Sigmoid colon (tissue), 4 donors: ENCODE measurements around the gene IQGAP2.

ENCODE experiments used
- CTCF ChIP-seq, 4 experiments: fragments of 450-650 bp in 3 of 4; fragments of 200-600 bp in 1 of 4; IDR thresholded peaks; one replicate each; pipeline ENCODE4 v1.5.1; 2016 to 2019; ENCODE audit warnings: antibody characterized with exemption in 4 of 4, mild to moderate bottlenecking in 3 of 4, moderate library complexity in 2 of 4
- EP300 ChIP-seq, 4 donors: sonication (generic); formaldehyde crosslinking; IDR thresholded peaks; one replicate each; pipeline ENCODE4 v1.6.1; 2017; ENCODE audit warnings: antibody characterized with exemption in 4 of 4

DNA sequence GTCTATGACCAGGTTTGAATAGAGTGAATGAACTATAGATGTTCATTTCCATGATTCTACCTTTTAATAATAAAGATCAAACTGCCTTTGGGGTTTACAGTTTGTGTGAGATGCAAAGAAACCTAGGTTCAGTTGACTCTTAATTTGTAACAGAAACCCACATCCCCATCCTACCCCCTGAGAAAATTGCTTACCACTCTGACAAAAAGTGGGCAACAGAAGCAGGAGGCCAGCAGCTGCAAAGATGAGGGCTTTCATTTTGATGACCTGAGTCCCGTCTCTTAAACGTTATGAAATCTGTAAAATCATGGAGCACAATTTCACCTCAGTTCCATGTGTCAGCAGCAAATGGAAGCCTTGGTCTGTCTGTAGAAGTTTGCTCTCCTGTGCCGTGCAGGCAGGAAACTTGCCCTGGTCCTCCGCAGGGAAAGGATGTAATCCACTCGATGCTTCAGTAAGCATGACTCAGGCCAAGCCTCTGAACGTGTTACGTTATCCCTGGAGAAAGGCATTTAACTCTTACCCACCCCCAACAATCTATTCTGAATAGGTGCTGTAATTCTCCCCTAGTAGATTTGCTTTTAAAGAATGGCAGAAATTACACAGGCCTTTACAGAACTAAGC lies 220.0 kb downstream of the IQGAP2 start, which contains the start of gene F2RL2:
- TF ChIP-seq CTCF (IDR thresholded peaks at IDR 0.05): no peak
- no peak for TF ChIP-seq EP300 (IDR thresholded peaks at IDR 0.05)
